ENCODE results near the gene DNAJC13. TPM values are rescaled to one million over a fixed set of nuclear protein-coding genes. Genes with fewer than 3 reads are reported as not detected.
A peak's percentile ranks its signal among the peaks of the same experiment; 100 is the strongest.

Gene DNAJC13
- total RNA-seq, 1 experiment from 2014 or later = 24.7 TPM

DNA sequence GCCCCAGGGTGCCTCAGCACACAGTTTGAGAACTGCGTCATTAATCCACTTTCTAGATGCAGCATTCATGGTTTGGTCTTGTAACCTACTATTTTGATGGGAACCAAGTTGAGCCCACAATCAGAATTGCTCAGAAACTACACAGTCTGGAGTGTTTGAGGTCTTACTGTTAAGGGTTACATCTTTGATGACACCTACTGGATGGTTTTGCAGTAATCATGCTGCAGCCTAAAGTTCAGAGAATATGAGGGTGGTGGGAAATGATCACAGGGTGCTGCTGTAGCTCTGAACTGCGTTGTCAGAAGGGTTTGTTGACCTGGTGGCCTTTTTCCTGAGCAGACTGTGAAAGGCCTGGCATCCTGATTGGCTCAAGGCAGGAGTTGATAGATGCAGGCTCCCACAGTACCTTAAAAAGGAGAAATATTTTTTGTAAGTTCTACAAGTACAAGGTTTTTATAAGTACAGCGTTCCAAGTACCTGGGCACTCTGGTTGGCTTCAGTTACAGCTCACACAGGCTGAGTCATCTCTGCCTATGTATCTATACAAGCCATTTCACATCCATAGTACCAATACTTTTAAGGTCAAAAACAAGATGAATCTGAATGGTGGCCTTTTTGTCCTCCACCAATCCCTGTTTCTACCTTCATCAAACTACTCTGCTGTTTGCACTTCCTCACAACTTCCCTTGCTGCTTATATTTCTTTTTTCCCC is 119.3 kb downstream of the DNAJC13 start:
- no peaks in the 10 kb centered on the region for H3K27me3 ChIP-seq (ENCODE audit: low read length)
- no peak overlapping the region for H3K9ac ChIP-seq (ENCODE audit: low read length)
- no peak overlapping the region for H2AFZ ChIP-seq (ENCODE audit: low read length)
- ATAC-seq = peak; percentile 38; the same call in 1 of the 2 replicates
- TF ChIP-seq EZH2phosphoT487 (IDR thresholded peaks at IDR 0.05; ENCODE audit: borderline replicate concordance, low read length) = no peak
- TF ChIP-seq, protein P1, sequence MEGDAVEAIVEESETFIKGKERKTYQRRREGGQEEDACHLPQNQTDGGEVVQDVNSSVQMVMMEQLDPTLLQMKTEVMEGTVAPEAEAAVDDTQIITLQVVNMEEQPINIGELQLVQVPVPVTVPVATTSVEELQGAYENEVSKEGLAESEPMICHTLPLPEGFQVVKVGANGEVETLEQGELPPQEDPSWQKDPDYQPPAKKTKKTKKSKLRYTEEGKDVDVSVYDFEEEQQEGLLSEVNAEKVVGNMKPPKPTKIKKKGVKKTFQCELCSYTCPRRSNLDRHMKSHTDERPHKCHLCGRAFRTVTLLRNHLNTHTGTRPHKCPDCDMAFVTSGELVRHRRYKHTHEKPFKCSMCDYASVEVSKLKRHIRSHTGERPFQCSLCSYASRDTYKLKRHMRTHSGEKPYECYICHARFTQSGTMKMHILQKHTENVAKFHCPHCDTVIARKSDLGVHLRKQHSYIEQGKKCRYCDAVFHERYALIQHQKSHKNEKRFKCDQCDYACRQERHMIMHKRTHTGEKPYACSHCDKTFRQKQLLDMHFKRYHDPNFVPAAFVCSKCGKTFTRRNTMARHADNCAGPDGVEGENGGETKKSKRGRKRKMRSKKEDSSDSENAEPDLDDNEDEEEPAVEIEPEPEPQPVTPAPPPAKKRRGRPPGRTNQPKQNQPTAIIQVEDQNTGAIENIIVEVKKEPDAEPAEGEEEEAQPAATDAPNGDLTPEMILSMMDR (conservative IDR thresholded peaks at IDR 0.05; ENCODE audit: low read depth, low read length) = no peak
- no peak for TF ChIP-seq EZH2 (IDR thresholded peaks at IDR 0.05; ENCODE audit: low read length, unreplicated experiment)
- H3F3A ChIP-seq (ENCODE audit: low read length, unreplicated experiment) = no peaks in the 10 kb centered on the region
- H3K79me2 ChIP-seq (ENCODE audit: low read length) = no peaks in the 10 kb centered on the region
- no peak overlapping the region for H3K4me2 ChIP-seq (ENCODE audit: low read length)
- H3K4me1 ChIP-seq (ENCODE audit: insufficient read depth, low read length) = no peaks in the 10 kb centered on the region
- POLR2A ChIA-PET (ENCODE audit: unreplicated experiment) = no interaction called here
- intact Hi-C loops (cut with micrococcal nuclease) = loop anchor here (1.0 to 10.0 kb wide), 2 partner anchors 106 to 192 kb away; no protein-coding TSS in a partner anchor
- BruUV-seq (replicated peaks) = no TSS peak
- H4K20me1 ChIP-seq (ENCODE audit: low read length) = no peaks in the 10 kb centered on the region
- no peak overlapping the region for H3K27ac ChIP-seq (ENCODE audit: low read length)
- no peak overlapping the region for H3K4me3 ChIP-seq (ENCODE audit: low read length)
- H3K9me3 ChIP-seq (ENCODE audit: low read length) = no peaks in the 10 kb centered on the region
- CTCF ChIA-PET = interaction anchor here (0.7 to 0.9 kb wide), 2 partner anchors 105 to 218 kb away, joined by 4 to 10 read pairs; no protein-coding TSS in a partner anchor
- DNase-seq = no peak
- no peaks in the 10 kb centered on the region for H3K9me2 ChIP-seq (replicated peaks; ENCODE audit: low read length)
- no peaks in the 10 kb centered on the region for H3K36me3 ChIP-seq (ENCODE audit: low read depth, low read length)

DNA sequence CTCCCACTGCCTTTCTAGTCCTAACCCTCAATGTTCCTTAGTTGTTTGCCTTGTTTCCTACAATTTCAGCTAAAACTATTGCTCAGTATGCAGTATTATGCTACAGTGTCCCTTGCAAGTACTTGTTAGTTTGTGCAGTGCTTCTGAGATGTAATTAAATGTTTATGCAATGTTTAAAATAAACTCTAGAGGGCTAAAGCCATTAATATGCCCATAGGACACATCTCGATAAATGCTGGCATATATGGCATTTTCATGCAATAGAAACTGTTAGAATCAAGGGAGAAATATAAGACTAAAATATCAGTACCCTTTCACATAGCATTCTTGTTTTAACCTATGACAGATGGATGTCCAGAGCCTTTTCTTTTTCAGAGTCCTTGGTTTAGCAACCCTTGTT is 120.0 kb downstream of the DNAJC13 start:
- POLR2A ChIA-PET (ENCODE audit: unreplicated experiment) = no interaction called here
- H3K9ac ChIP-seq (ENCODE audit: low read length) = no peak overlapping the region
- BruUV-seq (replicated peaks) = no TSS peak

More for the DNA sequence above, 120.0 kb downstream of the DNAJC13 start:
- Histone ChIP-seq H3K27ac (ENCODE audit: low read length) (no peak overlapping the region), H3K9me3 (ENCODE audit: low read length) (no peaks in the 10 kb centered on the region), H2AFZ (ENCODE audit: low read length) (no peak overlapping the region), H3K36me3 (ENCODE audit: low read depth, low read length) (no peaks in the 10 kb centered on the region), H3K79me2 (ENCODE audit: low read length) (no peaks in the 10 kb centered on the region), H3K4me2 (ENCODE audit: low read length) (no peak overlapping the region), H3K4me3 (ENCODE audit: low read length) (no peak overlapping the region), H3K27me3 (ENCODE audit: low read length) (no peaks in the 10 kb centered on the region), H3F3A (ENCODE audit: low read length, unreplicated experiment) (no peaks in the 10 kb centered on the region), H4K20me1 (ENCODE audit: low read length) (no peaks in the 10 kb centered on the region), H3K9me2 (replicated peaks; ENCODE audit: low read length) (no peaks in the 10 kb centered on the region), H3K4me1 (ENCODE audit: insufficient read depth, low read length) (peaks cover 4% of the 10 kb centered on the region)
- no peak for TF ChIP-seq EZH2phosphoT487 (IDR thresholded peaks at IDR 0.05; ENCODE audit: borderline replicate concordance, low read length)
- TF ChIP-seq, protein P1 (conservative IDR thresholded peaks at IDR 0.05; ENCODE audit: low read depth, low read length) = peak; percentile 34; the same call in 1 of the 2 replicates
- no peak for TF ChIP-seq EZH2 (IDR thresholded peaks at IDR 0.05; ENCODE audit: low read length, unreplicated experiment)
- intact Hi-C loops (cut with micrococcal nuclease) = loop anchor here (10.0 kb wide), 1 partner anchor 192 kb away; no protein-coding TSS in a partner anchor
- CTCF ChIA-PET = no interaction called here
- DNase-seq (no peak), ATAC-seq (no peak)
